ENCODE measurements around the gene SEC14L2. TPM values are rescaled to one million over a fixed set of nuclear protein-coding genes. Genes with fewer than 3 reads are reported as not detected.

The SEC14L2 gene
- total and polyA plus RNA-seq, 2 donors (not counting 1 experiment from before 2014, with no cell fraction given) = 0.24 to 0.67 TPM

DNA sequence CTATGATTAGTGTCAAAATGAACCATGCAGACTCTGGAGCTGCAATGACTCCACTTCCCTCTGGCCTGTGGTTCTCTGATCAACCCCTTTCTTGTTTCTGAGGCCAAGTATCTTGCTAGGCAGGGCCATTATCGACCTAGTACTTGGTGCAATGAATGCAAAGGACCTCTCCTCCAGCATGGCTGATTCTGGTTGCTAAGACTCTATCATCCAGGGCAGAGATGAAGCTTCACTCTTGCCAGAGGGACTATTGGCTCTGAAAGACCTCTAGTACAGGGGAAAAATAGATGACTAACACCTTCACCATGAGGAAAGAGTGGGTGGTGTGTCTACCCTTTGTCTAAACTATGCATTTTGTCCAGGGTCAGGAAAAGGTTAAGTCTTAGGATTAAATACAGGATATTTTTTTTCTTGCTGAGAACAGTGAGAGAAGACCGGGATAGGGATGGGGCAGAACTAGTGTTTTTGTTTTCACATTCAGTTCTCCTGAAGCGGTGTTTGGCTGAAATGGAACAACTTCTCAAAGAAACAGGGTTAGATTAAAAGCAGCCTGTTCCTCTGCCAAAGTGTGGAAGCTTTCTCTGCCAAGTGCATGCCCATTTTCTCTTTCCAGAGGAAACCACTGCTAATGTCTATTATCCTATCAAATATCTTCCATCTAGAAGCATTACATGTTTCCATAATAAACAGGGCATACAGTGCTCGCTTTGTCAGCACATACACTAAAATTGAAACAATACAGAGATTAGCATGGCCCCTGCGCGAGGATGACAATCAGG is 23.7 kb downstream of the SEC14L2 start:
- H3K27ac ChIP-seq (ENCODE audit: low read length in 2 of 2) = no peak overlapping the region
- no peaks in the 10 kb centered on the region for H3K27me3 ChIP-seq (replicated peaks in 1 of 4; ENCODE audit: control extremely low read depth in 1 of 4, control insufficient read depth in 3 of 4, insufficient read depth in 4 of 4, low read length in 3 of 4)
- peaks cover 0 to 20% of the 10 kb centered on the region in 2 experiments for H3K36me3 ChIP-seq (replicated peaks in 1 of 2; ENCODE audit: control extremely low read depth in 1 of 2, control insufficient read depth in 1 of 2, extremely low read depth in 1 of 2, insufficient read depth in 2 of 2, low read length in 1 of 2)
- ATAC-seq (ENCODE audit: low read depth) (no peak), DNase-seq (no peak)
- no peak overlapping the region for H3K9ac ChIP-seq (ENCODE audit: low read length)
- 96% methylated on average over 3 of the region's 6 CpGs for WGBS (ENCODE audit: insufficient coverage)
- Mint-ChIP-seq H3K4me1 (peaks cover 31% of the 10 kb centered on the region), H3K4me3 (no peak overlapping the region), H3K27ac (no peak overlapping the region), H3K9me3 (ENCODE audit: insufficient read depth) (no peaks in the 10 kb centered on the region), H3K27me3 (no peaks in the 10 kb centered on the region)
- no peak overlapping the region for H2AFZ ChIP-seq (ENCODE audit: insufficient read depth, low read depth, low read length, poor library complexity, severe bottlenecking)
- CTCF ChIA-PET = interaction anchor here (1.2 to 2.0 kb wide), 2 partner anchors 33 to 157 kb away, joined by 4 read pairs; partner anchors contain the start of gene RNF215
- intact Hi-C loops (cut with micrococcal nuclease) = loop anchor here (5.0 to 10.0 kb wide), 4 partner anchors 653 to 1536 kb away; partner anchors contain the start of genes PIK3IP1, UQCR10, ZMAT5 and ZNRF3
- H3K4me3 ChIP-seq (ENCODE audit: control extremely low read depth in 1 of 5, extremely low read depth in 1 of 5, insufficient read depth in 1 of 5, low read depth in 2 of 5, low read length in 4 of 5) = no peak overlapping the region
- TF ChIP-seq, protein P1, sequence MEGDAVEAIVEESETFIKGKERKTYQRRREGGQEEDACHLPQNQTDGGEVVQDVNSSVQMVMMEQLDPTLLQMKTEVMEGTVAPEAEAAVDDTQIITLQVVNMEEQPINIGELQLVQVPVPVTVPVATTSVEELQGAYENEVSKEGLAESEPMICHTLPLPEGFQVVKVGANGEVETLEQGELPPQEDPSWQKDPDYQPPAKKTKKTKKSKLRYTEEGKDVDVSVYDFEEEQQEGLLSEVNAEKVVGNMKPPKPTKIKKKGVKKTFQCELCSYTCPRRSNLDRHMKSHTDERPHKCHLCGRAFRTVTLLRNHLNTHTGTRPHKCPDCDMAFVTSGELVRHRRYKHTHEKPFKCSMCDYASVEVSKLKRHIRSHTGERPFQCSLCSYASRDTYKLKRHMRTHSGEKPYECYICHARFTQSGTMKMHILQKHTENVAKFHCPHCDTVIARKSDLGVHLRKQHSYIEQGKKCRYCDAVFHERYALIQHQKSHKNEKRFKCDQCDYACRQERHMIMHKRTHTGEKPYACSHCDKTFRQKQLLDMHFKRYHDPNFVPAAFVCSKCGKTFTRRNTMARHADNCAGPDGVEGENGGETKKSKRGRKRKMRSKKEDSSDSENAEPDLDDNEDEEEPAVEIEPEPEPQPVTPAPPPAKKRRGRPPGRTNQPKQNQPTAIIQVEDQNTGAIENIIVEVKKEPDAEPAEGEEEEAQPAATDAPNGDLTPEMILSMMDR (IDR thresholded peaks at IDR 0.05) = no peak
- TF ChIP-seq EZH2 (IDR thresholded peaks at IDR 0.05; ENCODE audit: borderline replicate concordance, insufficient read depth, low read depth, low read length, poor library complexity, severe bottlenecking) = no peak
- no peaks in the 10 kb centered on the region for H4K20me1 ChIP-seq (ENCODE audit: control insufficient read depth, insufficient read depth, low read length, poor library complexity, severe bottlenecking)
- peaks cover 17 to 27% of the 10 kb centered on the region in 2 donors for H3K4me1 ChIP-seq (ENCODE audit: control insufficient read depth in 2 of 2, insufficient read depth in 2 of 2, low read length in 2 of 2)
- H3K9me3 ChIP-seq (ENCODE audit: control extremely low read depth in 1 of 3, control insufficient read depth in 2 of 3, insufficient read depth in 1 of 3, low read length in 2 of 3) = no peaks in the 10 kb centered on the region
- H3K4me2 ChIP-seq (replicated peaks; ENCODE audit: low read depth, low read length, poor library complexity, severe bottlenecking) = no peak overlapping the region
- H3K79me2 ChIP-seq (ENCODE audit: control insufficient read depth, insufficient read depth, low read length) = peaks cover 11% of the 10 kb centered on the region
- POLR2A ChIA-PET = no interaction called here
